ENCODE measurements around the gene UGT1A5.

UGT1A5 gene

GRCh38 chr2:233801357-233802131, 88.8 kb downstream of the UGT1A5 start:
- TF ChIP-seq GATA2 (IDR thresholded peaks at IDR 0.05; ENCODE audit: low read depth, low read length) (no peak), GATA3 (IDR thresholded peaks at IDR 0.05; ENCODE audit: low read depth, low read length) (no peak)

- TF ChIP-seq GATA3 (IDR thresholded peaks at IDR 0.05; ENCODE audit: low read depth, low read length) (no peak), GATA2 (IDR thresholded peaks at IDR 0.05; ENCODE audit: low read depth, low read length) (no peak)
Observed at GRCh38 chr2:233802132-233802815, 89.6 kb downstream of the UGT1A5 start.

- no peak for TF ChIP-seq GATA3 (IDR thresholded peaks at IDR 0.05; ENCODE audit: low read depth, low read length)
- TF ChIP-seq GATA2 (IDR thresholded peaks at IDR 0.05; ENCODE audit: low read depth, low read length): no peak
Observed at GRCh38 chr2:233803292-233803911, 90.7 kb downstream of the UGT1A5 start.

- TF ChIP-seq GATA2 (IDR thresholded peaks at IDR 0.05; ENCODE audit: low read depth, low read length): no peak
Observed at GRCh38 chr2:233803994-233804393, 91.3 kb downstream of the UGT1A5 start.

- TF ChIP-seq GATA2 (IDR thresholded peaks at IDR 0.05; ENCODE audit: low read depth, low read length) (no peak), GATA3 (IDR thresholded peaks at IDR 0.05; ENCODE audit: low read depth, low read length) (no peak)
Observed at GRCh38 chr2:233807215-233807865, 94.6 kb downstream of the UGT1A5 start.

GRCh38 chr2:233807966-233808935, 95.5 kb downstream of the UGT1A5 start:
- TF ChIP-seq GATA2 (IDR thresholded peaks at IDR 0.05; ENCODE audit: low read depth, low read length) (no peak), GATA3 (IDR thresholded peaks at IDR 0.05; ENCODE audit: low read depth, low read length) (no peak)

GRCh38 chr2:233810385-233810784, 97.7 kb downstream of the UGT1A5 start:
- no peak for TF ChIP-seq GATA3 (IDR thresholded peaks at IDR 0.05; ENCODE audit: low read depth, low read length)
- no peak for TF ChIP-seq GATA2 (IDR thresholded peaks at IDR 0.05; ENCODE audit: low read depth, low read length)

GRCh38 chr2:233811087-233811486, 98.4 kb downstream of the UGT1A5 start:
- no peak for TF ChIP-seq GATA3 (IDR thresholded peaks at IDR 0.05; ENCODE audit: low read depth, low read length)
- no peak for TF ChIP-seq GATA2 (IDR thresholded peaks at IDR 0.05; ENCODE audit: low read depth, low read length)

GRCh38 chr2:233811732-233812131, 99.0 kb downstream of the UGT1A5 start:
- TF ChIP-seq GATA2 (IDR thresholded peaks at IDR 0.05; ENCODE audit: low read depth, low read length): no peak
- no peak for TF ChIP-seq GATA3 (IDR thresholded peaks at IDR 0.05; ENCODE audit: low read depth, low read length)

GRCh38 chr2:233813236-233814055, 100.7 kb downstream of the UGT1A5 start:
- TF ChIP-seq GATA3 (IDR thresholded peaks at IDR 0.05; ENCODE audit: low read depth, low read length) (no peak), GATA2 (IDR thresholded peaks at IDR 0.05; ENCODE audit: low read depth, low read length) (no peak)

GRCh38 chr2:233814056-233814835, 101.5 kb downstream of the UGT1A5 start:
- no peak for TF ChIP-seq GATA3 (IDR thresholded peaks at IDR 0.05; ENCODE audit: low read depth, low read length)
- TF ChIP-seq GATA2 (IDR thresholded peaks at IDR 0.05; ENCODE audit: low read depth, low read length): no peak

- TF ChIP-seq GATA2 (IDR thresholded peaks at IDR 0.05; ENCODE audit: low read depth, low read length): no peak
- TF ChIP-seq GATA3 (IDR thresholded peaks at IDR 0.05; ENCODE audit: low read depth, low read length): no peak
Observed at GRCh38 chr2:233815861-233816260, 103.2 kb downstream of the UGT1A5 start.

Measured in SH-SY5Y (cell line).